GM21390 (cell line): ENCODE measurements around the gene ACE.
A peak's percentile ranks its signal among the peaks of the same experiment; 100 is the strongest.

Source experiments
- ATAC-seq: cut with Tn5 transposase; IDR thresholded peaks from one replicate; pipeline ENCODE4 v1.9.1; 2021; ENCODE audit not compliant: unreplicated experiment

ACE gene

DNA sequence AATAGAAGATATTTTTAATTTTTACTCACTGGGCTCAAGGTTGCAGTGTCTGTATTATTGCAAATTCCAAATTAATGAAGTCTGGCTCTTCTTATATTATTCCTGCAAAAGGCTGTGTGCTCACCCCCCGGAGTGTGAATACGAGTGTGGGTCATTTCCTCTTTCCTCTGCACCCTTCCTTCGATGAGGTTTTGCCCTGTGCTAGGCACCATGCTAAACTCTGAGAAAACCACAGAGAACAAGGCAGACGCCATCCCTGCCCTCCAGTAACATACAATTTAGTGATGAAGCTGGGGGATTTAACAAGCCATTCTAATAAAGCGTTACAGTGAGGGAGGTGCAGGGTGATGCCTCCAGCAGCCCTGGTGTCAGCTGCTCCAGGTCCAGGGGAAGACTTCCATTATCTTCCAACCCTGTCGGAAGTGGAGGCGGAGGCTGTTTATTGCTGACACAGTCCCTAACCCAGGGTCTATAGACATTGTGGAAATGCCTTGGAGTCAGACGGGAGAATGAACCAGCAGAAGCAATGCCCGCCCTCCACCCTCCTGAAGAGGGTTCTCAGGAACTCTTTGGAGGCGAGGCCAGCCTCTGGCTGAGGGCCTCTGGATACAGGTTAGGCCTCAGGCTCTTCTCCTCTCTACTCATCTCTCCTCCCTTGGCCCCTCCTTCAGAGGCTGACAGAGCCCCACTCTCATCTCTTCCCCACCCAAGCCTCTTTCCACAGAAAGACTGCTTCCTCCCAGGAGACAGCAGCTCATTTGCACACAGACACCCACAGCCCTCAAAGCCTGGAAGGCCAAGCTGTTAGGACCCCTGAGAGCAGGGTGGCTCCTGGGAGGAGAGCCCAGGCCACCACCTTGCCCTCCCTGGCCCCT is 2.0 kb upstream of the ACE start:
- no peak for ATAC-seq

DNA sequence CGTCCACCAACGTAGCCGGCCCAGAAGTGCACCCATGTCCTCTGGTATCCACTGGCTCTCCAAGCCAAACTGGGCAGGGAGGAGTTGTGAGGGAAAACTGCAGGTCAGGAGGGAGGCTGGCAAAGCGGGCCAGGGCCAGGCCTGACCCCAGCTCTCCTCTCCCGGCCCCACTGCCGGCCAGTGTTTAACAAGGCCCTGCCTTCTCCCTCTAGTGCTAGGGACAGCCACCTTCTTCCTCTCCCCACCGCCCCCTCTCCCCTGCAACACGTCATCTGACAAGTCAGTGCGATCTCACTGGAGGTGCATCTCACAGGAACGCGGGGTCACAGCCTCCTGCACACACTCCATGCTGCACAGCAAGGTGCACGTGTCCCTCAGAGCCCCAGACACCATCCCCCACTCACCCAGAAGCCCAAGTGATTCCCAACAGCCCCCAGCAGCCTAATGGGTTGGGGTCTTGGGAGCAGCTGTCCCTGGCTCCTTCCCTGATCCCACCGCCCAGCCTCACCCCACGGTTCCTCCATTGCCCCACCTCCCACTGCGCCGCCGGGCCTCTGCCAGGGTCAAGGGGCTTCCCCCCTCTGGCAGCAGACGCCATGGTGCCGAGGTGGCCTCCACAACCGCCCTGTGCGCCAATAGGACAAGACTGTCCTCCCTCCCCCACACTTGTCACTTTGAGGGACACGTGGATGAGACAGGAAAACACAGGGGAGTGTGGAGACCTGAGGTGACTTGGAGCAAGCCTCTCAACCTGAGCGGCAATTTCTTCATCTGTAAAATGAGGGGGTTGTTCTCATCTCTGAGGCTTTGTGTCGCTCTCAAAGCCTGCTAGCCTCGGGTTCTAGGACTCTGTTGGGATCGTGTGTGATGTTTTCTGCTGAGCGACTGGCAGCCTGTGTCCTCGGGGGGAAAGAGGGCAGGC is 1.1 kb upstream of the ACE start:
- no peak for ATAC-seq

DNA sequence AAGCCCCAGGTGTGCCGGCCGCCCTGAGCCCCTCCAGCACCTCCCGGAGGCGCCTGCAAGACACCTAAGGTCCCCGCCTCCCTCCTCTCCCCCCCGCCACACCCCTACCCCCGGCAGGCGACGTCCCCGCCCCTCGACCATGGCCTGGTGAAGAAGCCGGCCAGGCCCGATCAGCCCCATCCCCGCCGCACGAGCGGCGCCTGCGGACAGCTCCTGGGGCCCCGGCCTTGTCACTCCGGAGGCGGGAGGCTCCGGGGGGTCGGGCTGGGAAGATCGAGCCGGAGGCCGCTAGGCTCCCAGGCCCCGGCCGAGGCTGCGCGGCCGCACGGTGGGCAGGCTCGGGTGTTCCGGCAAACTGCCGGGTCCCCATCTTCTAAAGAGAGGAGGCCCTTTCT is 405 bp upstream of the ACE start:
- ATAC-seq = no peak

DNA sequence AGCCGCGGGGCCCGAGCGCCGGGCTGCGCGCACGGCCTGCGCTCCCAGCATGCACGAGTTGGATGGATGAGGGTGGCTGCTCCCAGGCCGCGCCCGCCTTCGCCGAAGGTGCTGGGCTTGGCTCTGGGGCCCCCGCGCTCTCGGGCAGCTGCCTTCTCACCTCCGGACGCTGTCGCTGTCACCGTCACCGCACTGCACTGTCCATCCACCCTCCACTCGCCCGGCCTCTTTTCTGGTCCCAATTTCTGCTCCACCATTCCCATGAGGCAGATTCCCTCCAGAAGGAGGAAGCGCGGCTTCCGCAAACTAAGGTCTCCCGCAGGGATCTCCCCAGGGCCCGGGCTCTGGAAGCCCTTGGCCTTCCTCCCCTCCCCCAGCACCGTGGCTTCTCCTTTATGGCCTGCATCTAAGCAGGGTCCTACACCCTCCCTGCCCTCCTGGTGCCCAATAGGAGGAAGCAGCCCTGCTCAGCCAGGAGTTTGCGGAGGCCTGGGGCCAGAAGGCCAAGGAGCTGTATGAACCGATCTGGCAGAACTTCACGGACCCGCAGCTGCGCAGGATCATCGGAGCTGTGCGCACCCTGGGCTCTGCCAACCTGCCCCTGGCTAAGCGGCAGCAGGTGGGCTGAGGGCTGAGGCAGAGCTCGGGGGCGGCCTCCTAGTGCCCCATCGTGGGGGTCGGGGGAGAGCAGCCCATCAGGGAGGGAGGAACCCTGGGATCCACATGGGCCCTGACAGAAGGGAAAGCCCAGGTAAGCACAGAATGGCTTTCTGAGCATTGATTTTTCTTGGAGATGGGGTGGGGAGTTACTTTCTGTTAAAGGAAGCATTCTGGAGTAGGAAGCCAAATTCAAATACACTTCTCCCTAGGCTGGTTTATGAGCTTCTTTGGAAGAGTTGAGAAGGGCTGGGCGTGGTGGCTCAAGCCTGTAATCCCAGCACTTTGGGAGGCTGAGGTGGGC is 899 bp downstream of the ACE start:
- peak; percentile 16 for ATAC-seq

DNA sequence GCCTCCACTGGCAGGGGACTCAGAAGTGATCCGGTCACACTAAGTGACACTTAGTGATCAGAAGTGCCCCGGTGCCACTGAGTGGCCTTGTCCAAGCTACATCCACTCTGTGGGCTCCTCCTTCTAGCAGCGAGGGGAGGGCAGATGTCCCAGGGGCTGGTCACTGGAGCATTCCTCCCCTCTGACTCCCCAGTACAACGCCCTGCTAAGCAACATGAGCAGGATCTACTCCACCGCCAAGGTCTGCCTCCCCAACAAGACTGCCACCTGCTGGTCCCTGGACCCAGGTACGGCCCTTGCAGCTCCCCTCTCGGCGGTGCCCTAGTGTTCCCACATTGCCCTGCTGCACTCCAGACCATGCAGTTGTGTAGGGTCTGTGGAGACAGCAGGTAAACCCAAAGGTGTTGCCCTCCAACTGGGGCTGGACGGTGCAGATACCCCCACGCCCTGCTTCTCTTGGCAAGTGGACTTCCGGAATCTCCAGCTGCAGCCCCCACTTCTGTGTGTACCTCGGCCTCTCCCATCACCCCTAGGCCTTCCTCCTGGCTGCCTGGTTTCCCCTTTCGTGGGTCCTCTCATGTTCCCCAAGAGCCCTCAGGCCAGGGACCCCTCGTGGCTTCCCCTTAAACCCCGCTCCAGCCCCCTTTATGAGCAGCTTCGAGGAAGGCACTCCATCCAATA is 2.1 kb downstream of the ACE start:
- ATAC-seq = peak; percentile 67

DNA sequence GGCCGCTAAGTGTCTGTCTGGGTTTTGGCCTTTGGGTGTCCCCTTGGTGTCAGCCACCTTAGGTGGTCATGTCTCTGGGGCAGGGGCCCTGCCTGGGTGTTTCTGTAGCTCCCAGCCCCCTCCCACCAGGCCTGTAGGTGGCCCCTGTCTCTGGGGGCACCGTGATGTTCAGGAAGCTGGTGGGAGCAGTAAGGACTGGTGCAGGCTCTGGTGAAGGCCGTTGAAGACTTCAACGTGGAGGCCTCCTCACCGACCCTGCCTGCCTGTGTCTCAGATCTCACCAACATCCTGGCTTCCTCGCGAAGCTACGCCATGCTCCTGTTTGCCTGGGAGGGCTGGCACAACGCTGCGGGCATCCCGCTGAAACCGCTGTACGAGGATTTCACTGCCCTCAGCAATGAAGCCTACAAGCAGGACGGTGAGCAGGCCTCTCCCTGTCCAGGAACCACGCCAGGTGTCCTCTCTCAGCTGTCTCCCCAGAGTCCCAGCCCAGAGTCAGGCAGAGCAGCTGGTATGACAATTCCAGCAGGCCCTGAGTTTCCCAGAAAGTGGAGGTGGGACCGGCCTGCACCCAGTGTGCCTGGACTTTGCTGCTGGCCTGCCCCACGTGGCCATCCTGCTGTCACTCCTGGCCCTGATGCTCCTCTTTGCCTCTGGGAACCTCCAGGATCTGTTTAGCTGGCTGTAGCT is 2.8 kb downstream of the ACE start:
- ATAC-seq = no peak

DNA sequence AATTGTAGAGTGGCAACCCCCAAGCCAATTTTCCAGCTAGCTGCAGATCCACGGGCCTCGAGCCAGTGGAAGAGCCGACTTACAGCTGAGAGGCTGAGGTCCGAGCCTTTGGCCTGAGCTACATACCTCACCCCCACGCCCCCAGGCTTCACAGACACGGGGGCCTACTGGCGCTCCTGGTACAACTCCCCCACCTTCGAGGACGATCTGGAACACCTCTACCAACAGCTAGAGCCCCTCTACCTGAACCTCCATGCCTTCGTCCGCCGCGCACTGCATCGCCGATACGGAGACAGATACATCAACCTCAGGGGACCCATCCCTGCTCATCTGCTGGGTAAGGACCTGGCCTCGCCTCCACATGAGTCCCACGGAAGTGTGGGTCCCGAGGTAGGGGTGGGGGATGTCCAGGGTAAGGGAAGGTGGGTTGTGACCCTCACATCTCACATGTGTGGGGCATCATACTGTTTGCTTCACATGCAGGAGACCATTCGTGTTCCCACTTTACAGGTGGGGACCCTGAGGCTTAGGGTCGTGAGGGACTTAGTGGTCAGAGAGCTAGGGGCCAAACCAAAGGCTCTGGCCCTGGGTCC is 3.4 kb downstream of the ACE start:
- no peak for ATAC-seq

DNA sequence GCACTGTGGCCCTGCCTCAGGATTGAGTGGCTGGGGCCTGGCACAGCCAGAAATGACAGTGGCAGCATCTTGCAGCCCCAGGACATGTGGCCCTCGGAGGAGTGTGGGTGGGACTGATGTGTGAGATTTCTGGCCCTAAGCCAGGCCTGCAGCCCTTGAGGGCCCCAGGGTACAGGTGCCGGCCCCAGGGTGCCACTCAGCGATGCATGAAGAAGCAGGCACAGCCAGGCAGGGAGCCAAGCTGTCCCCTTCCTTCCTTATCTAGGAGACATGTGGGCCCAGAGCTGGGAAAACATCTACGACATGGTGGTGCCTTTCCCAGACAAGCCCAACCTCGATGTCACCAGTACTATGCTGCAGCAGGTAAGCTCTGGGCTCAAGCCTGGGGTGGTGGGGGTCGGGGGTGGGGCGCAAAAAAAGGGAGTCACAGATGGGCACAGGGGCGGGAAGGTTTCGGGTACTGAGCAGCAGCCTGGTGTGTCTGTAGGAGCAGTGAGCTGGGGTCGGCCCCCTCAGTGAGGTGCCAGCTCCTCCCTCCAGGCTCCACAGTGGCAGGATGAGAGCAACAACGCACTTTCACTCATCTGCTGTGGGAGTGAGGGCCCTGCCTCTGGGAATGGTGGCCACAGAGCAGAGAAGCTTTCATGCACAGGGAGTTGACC is 4.1 kb downstream of the ACE start:
- ATAC-seq = no peak

DNA sequence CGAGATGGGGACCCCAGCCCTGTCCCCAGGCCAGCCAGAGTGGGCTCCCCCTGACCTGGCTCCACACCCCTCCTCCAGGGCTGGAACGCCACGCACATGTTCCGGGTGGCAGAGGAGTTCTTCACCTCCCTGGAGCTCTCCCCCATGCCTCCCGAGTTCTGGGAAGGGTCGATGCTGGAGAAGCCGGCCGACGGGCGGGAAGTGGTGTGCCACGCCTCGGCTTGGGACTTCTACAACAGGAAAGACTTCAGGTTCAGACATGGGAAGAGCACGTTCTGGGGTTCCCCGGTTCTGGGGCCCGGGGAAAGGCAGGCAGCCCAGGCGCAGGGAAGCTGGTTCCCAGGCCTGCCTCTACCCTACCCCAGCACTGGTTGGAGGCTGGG is 4.6 kb downstream of the ACE start:
- ATAC-seq = no peak

DNA sequence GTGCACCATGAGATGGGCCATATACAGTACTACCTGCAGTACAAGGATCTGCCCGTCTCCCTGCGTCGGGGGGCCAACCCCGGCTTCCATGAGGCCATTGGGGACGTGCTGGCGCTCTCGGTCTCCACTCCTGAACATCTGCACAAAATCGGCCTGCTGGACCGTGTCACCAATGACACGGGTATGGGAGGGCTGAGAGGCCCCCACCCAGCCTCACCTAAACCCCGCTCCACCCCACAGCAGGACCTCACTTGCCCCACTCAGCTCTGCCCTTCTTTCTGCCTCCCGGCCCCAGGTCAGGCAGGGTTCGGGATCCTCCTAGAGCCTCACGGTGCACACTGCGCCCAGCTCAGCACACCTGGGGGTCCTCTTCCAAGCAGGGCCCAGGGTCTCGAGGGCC is 5.6 kb downstream of the ACE start:
- ATAC-seq = no peak

DNA sequence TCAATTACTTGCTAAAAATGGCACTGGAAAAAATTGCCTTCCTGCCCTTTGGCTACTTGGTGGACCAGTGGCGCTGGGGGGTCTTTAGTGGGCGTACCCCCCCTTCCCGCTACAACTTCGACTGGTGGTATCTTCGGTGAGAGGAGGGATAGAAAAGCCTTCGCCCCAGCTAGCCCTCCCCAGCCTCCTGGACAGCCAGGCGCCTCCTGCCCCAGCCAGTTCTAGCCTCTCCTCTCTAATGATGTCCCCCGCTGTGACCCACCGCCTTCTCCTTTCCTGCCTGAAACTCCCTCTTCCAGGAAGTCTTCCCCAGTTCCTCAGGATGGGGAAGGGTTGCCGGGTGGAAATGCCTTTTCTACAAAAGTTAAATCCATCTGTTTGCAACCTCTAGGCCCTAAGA is 6.2 kb downstream of the ACE start:
- ATAC-seq = no peak

DNA sequence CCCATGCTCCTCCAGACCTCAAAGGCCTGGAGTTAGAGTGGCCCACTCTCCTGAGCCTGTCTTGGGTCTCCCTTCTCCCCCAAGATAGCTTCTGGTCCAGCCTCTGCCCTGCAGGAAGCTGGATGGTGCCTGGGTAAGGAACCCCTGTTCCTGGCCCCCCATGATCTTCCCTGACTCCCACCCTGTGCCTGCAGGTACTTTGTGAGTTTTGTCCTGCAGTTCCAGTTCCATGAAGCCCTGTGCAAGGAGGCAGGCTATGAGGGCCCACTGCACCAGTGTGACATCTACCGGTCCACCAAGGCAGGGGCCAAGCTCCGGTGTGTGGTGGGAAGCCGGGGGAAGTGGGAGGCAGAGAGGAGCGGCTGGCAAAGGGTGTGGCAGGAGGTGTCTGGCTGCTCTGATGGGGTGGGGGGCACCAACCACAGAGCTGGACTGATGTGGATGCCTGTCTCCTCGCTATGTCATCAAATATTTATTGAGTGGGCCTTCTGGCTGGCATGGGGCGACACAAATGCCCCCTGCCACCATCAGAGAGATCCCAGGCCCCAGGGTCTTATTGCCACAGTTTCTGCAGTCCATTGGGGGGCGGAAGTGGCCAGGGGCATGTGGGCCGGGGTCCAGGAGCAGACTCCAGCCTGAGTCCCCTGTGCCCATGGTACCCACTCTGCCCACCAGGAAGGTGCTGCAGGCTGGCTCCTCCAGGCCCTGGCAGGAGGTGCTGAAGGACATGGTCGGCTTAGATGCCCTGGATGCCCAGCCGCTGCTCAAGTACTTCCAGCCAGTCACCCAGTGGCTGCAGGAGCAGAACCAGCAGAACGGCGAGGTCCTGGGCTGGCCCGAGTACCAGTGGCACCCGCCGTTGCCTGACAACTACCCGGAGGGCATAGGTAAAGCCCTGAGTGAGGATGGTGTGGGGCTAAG is 7.1 kb downstream of the ACE start:
- ATAC-seq = no peak

DNA sequence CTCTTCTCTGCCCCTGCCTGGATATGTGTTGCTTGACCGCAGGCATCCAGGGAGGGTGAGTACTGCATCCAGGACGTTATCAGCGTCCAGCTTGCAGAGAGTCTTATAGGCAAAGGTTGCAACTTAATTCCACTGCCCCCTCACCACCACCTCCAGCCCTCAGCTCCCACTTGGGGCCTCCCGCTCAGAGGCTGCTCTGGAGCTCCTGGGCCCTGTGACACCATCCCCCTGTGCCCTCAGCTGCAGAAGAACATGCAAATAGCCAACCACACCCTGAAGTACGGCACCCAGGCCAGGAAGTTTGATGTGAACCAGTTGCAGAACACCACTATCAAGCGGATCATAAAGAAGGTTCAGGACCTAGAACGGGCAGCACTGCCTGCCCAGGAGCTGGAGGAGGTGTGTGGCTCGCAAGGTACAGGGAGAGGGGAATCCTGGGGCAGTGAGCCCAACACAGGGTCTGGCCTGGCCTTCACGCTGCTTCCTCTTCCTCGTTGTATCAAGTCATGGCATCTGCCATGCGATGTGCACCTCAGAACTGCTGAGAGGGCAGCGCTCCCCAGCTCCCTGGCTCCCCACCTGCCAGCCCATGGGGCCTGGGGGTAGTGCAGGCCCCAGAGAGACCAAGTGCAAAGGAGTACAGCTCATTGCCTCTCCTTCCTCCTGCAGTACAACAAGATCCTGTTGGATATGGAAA is 9.6 kb downstream of the ACE start:
- no peak for ATAC-seq

DNA sequence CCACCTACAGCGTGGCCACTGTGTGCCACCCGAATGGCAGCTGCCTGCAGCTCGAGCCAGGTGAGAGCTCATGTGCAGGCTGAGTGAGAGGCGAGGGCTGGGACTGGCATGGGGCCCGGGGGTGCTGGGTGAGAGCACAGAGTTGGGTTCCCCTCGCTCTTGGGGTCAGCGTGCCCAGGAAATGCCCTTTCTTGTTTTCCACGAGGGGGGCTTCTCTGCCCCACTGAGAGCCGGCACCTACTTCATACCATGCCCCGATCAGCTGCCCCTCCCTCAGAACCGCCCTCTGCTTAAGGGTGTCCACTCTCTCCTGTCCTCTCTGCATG is 10.1 kb downstream of the ACE start:
- no peak for ATAC-seq

DNA sequence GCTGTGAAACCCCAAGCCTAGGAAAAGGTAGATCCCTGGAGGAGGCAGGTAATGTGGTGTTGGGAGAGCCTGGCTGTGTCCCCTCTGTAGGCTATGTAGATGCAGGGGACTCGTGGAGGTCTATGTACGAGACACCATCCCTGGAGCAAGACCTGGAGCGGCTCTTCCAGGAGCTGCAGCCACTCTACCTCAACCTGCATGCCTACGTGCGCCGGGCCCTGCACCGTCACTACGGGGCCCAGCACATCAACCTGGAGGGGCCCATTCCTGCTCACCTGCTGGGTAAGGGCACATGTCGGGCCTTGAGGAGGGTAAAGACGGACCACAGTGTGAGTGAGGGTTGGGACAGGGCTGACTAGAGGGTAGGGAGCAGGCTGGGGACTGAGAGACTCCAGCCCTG is 12.0 kb downstream of the ACE start:
- no peak for ATAC-seq

DNA sequence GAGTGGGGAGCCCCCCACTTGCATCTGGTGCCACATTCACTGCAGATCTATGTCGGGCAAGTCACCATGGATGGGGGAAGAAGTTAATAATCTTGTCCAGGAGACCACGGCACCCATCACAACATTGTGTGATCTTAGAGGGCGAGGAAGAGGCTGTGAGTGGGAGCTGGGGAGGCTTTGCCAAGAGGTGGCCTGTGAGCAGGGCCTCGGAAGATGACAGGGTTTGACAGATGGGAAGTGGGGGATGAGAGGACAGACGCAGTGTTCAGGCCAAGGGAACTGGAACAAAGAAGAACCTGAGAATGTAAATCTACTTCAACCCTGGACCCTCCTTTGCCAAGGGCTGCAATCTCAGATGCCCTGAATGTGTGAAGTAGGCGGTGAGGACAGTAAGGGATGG is 12.4 kb downstream of the ACE start:
- no peak for ATAC-seq

DNA sequence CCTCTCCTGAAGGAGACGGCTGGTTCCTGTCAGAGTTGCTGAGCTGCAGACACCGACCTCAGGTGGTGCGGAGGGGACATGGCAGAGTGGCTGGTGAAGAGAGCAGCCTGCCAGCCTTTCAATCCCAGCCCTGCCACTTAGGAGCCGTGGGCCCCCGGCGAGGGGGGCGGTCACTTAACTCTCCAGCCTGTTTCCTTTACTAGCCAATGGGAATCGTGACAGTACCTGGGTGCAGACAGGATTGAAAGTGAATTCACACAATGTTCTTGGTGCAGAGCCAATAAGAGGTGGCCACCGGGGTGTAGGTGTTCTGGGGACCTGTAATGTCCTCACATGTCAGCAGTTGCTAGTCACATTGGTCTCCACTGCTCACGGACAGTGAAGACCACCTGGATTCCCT is 13.5 kb downstream of the ACE start:
- ATAC-seq = no peak
